Peyer's patch (tissue), 4 donors: ENCODE results near the gene UBXN6. TPM values are rescaled to one million over a fixed set of nuclear protein-coding genes. Genes with fewer than 3 reads are reported as not detected.

Experiments used
- DNase-seq, 3 donors: peaks; one replicate each; pipeline ENCODE4 v3.0.0-alpha.2; 2017 to 2019
- H3K27ac ChIP-seq, 4 donors: fragments of 200-600 bp; sonication (generic); one replicate each; pipeline ENCODE4 v1.5.1; 2016 to 2019
- H3K27me3 ChIP-seq, 2 donors: fragments of 200-600 bp; sonication (generic); one replicate each; pipeline ENCODE4 v1.5.1; 2019
- H3K36me3 ChIP-seq, 3 donors: fragments of 200-600 bp; sonication (generic); one replicate each; pipeline ENCODE4 v1.5.1; 2016 to 2019
- H3K4me1 ChIP-seq, 4 donors: fragments of 200-600 bp; sonication (generic); one replicate each; pipeline ENCODE4 v1.5.1; 2016 to 2019
- H3K4me3 ChIP-seq, 4 donors: fragments of 200-600 bp; sonication (generic); 1 replicate in 3 of 4; 2 replicates in 1 of 4; pipeline ENCODE4 v1.5.1; 2016 to 2019; ENCODE audit warnings: mild to moderate bottlenecking in 1 of 4
- H3K9me3 ChIP-seq, 4 donors: fragments of 200-600 bp; sonication (generic); one replicate each; pipeline ENCODE4 v1.5.1; 2016 to 2019; ENCODE audit warnings: mild to moderate bottlenecking in 1 of 4
- POLR2A ChIP-seq, 2 donors: fragments of 450-650 bp; IDR thresholded peaks; one replicate each; pipeline ENCODE4 v1.5.1; 2017; ENCODE audit warnings: antibody characterized with exemption in 2 of 2, mild to moderate bottlenecking in 2 of 2, moderate library complexity in 2 of 2
- total RNA-seq, 4 donors: library from RNA; depleted of rRNA; stranded (reverse); fragments of >200 nt; gene quantifications; one replicate each; pipeline ENCODE4 v1.1.0, GENCODE V29; 2016
- TF ChIP-seq, protein P1 (sequence below), 6 experiments: fragments of 450-650 bp in 4 of 6; fragments of 200-600 bp in 2 of 6; sonication (generic) in 1 of 6; IDR thresholded peaks; one replicate each; pipeline ENCODE4 v1.5.1; 2017 to 2019; ENCODE audit warnings: antibody characterized with exemption in 6 of 6, mild to moderate bottlenecking in 3 of 6, moderate library complexity in 1 of 6

UBXN6 gene
- total RNA-seq, 4 donors from 2014 or later, result 94.9 to 178 (median 163) TPM

- peaks cover 0 to 40% (median 0%) of the 10 kb centered on the region in 3 donors for H3K36me3 ChIP-seq
- no peak overlapping the region for H3K27ac ChIP-seq
- no peak overlapping the region for H3K4me3 ChIP-seq
- H3K27me3 ChIP-seq, result no peaks in the 10 kb centered on the region
- TF ChIP-seq, protein P1, sequence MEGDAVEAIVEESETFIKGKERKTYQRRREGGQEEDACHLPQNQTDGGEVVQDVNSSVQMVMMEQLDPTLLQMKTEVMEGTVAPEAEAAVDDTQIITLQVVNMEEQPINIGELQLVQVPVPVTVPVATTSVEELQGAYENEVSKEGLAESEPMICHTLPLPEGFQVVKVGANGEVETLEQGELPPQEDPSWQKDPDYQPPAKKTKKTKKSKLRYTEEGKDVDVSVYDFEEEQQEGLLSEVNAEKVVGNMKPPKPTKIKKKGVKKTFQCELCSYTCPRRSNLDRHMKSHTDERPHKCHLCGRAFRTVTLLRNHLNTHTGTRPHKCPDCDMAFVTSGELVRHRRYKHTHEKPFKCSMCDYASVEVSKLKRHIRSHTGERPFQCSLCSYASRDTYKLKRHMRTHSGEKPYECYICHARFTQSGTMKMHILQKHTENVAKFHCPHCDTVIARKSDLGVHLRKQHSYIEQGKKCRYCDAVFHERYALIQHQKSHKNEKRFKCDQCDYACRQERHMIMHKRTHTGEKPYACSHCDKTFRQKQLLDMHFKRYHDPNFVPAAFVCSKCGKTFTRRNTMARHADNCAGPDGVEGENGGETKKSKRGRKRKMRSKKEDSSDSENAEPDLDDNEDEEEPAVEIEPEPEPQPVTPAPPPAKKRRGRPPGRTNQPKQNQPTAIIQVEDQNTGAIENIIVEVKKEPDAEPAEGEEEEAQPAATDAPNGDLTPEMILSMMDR (IDR thresholded peaks at IDR 0.05), result no peak
- TF ChIP-seq POLR2A (IDR thresholded peaks at IDR 0.05), result no peak
- H3K4me1 ChIP-seq, result no peaks in the 10 kb centered on the region
- no peak for DNase-seq
- H3K9me3 ChIP-seq, result no peaks in the 10 kb centered on the region
These were observed 46.7 kb upstream of the UBXN6 start for GRCh38 chr19:4504297-4504701.

DNA sequence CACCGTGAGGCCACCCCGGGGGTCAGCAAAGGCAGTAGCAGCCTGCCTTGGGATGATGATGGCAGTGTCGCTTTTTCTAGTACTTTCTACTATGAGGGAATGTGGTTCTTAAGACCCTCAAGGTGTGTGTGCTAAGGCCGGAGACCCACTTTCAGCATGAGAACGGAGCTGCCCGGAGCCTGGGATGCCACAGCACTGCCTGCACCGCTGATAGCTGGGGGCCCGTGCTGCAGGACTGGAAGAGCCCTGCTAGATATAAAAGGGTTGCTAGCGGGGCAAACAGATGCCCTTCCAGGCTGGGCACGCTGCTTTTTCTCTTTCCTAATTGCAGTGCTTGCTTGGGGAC lies 46.2 kb upstream of the UBXN6 start:
- Histone ChIP-seq H3K27ac (no peak overlapping the region), H3K4me3 (no peak overlapping the region), H3K4me1 (no peaks in the 10 kb centered on the region), H3K27me3 (no peaks in the 10 kb centered on the region), H3K9me3 (no peaks in the 10 kb centered on the region), H3K36me3 (peaks cover 0 to 45% (median 0%) of the 10 kb centered on the region in 3 donors)
- no peak for DNase-seq
- TF ChIP-seq, protein P1 (IDR thresholded peaks at IDR 0.05), result no peak
- TF ChIP-seq POLR2A (IDR thresholded peaks at IDR 0.05), result no peak

DNA sequence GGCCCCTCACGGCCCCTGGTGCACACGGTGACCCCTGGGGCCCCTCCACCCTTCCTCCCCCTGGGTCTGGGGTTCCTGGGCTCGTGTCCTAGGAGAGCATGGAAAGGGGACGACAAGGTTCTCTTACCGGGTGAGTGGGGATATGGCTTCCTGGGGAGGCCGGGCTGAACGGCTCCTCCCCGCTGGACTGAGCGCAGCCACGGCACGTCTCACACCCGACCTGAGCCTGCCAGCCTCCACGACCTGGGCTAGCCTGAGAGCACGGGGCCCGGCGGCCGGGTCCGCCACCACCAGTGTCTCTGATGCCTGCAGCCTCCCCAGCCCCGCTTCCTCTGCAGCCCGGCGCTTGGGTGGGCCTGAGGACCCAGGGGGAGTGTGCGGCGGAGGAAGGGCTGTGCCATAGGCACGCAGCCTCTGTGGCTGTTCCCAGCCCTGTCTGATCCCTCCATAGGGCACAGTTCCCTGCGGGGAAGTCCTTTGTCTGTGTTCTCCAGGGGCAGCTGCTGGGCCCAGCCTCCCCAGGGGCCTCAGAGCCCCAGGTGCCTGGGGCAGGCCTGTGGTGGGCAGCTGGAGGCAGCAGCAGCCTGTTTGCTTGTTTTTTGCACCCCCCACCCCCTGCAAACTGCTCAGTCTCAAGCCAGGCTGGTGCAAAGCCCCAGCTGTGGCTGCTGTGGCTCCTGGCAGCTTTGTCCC lies 45.7 kb upstream of the UBXN6 start:
- H3K4me3 ChIP-seq, result no peak overlapping the region
- no peaks in the 10 kb centered on the region for H3K27me3 ChIP-seq
- H3K9me3 ChIP-seq, result no peaks in the 10 kb centered on the region
- H3K36me3 ChIP-seq, result peaks cover 0 to 50% (median 0%) of the 10 kb centered on the region in 3 donors
- no peak for DNase-seq
- H3K27ac ChIP-seq, result no peak overlapping the region
- TF ChIP-seq POLR2A (IDR thresholded peaks at IDR 0.05), result no peak
- TF ChIP-seq, protein P1 (IDR thresholded peaks at IDR 0.05), result no peak
- H3K4me1 ChIP-seq, result no peaks in the 10 kb centered on the region

- Histone ChIP-seq H3K36me3 (peaks cover 0 to 58% (median 0%) of the 10 kb centered on the region in 3 donors), H3K4me3 (no peak overlapping the region), H3K9me3 (no peaks in the 10 kb centered on the region), H3K4me1 (no peaks in the 10 kb centered on the region), H3K27me3 (no peaks in the 10 kb centered on the region), H3K27ac (no peak overlapping the region)
- DNase-seq, result no peak
- TF ChIP-seq, protein P1 (IDR thresholded peaks at IDR 0.05), result no peak
- TF ChIP-seq POLR2A (IDR thresholded peaks at IDR 0.05), result no peak
These were observed 44.9 kb upstream of the UBXN6 start for GRCh38 chr19:4502282-4503131.

- Histone ChIP-seq H3K36me3 (peaks cover 0 to 63% (median 0%) of the 10 kb centered on the region in 3 donors), H3K27ac (no peak overlapping the region)
These were observed 44.1 kb upstream of the UBXN6 start for GRCh38 chr19:4501691-4502090.

More at GRCh38 chr19:4501691-4502090, 44.1 kb upstream of the UBXN6 start:
- DNase-seq, result no peak
- Histone ChIP-seq H3K9me3 (no peaks in the 10 kb centered on the region), H3K4me1 (no peaks in the 10 kb centered on the region), H3K4me3 (no peak overlapping the region), H3K27me3 (no peaks in the 10 kb centered on the region)
- TF ChIP-seq, protein P1 (IDR thresholded peaks at IDR 0.05), result no peak
- no peak for TF ChIP-seq POLR2A (IDR thresholded peaks at IDR 0.05)
